Measurements from ENCODE around the gene SOX5.

The SOX5 gene

DNA sequence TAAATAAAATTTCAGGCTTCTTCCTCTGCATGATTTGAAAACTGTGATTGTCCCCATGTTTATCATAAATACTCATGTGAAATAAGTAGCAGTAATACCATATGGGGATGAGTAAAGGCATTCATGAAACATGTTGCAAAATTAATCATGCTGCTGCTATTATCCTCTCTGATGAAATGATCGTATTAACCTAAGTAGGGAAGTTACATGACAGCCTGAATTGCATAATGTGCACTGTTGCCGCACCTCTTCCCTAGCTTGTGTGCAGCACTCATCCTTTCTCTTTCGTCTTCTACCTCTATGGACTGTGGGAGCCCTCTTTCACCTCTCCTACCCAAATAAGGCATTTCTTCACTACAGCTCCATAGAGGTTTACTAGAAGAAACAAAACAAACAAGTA lies 367.6 kb downstream of the SOX5 start:
- no peak overlapping the region for H3K4me3 Mint-ChIP-seq
- DNase-seq = no peak
- H3K4me1 Mint-ChIP-seq = no peaks in the 10 kb centered on the region

DNA sequence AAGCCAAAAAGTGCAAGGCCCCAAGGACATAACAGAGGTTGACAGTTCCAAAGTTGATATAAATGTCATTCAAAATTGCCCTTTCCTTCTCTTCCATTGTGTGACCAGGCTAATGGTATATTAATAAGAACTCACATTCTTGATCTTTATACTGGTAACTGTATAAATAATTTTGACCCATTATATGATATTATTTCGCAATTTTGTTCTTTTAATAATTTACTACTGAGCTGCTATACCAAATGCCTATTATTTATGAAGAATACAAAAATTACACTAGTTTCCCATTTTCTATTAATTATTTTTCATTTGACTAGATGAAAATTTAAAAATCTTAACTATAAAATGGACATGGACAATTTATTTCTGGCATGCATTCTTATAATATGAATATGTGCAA lies 370.2 kb downstream of the SOX5 start:
- Mint-ChIP-seq H3K9me3 (peaks cover 5% of the 10 kb centered on the region), H3K36me3 (no peaks in the 10 kb centered on the region), H3K4me1 (no peaks in the 10 kb centered on the region), H3K4me3 (no peak overlapping the region), H3K27ac (no peak overlapping the region), H3K27me3 (no peaks in the 10 kb centered on the region)
- CTCF ChIA-PET = no interaction called here
- no peak for DNase-seq

More for the DNA sequence above, 367.6 kb downstream of the SOX5 start:
- H3K27me3 Mint-ChIP-seq = no peaks in the 10 kb centered on the region
- CTCF ChIA-PET = no interaction called here
- no peaks in the 10 kb centered on the region for H3K36me3 Mint-ChIP-seq
- H3K27ac Mint-ChIP-seq = no peak overlapping the region
- peaks cover 8% of the 10 kb centered on the region for H3K9me3 Mint-ChIP-seq

DNA sequence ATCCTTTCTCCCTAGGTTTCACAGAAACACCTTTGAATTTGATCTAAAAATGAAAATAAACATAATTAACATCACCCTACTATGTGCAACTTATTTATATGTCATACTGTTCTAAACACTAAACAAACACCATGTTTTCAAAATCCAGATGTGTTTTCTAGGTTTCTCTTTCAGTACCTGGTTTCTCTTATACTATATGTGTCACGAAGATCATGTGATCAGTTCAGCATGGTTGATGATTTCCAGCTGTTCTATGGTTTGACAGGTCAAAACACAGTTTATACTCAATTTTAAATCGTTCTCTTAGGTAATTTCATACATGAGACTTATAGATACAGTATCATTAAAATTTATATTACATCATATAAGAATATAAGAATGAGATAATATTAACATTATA lies 373.1 kb downstream of the SOX5 start:
- no peaks in the 10 kb centered on the region for H3K27me3 Mint-ChIP-seq
- DNase-seq = no peak
- no peak overlapping the region for H3K4me3 Mint-ChIP-seq
- peaks cover 5% of the 10 kb centered on the region for H3K9me3 Mint-ChIP-seq
- H3K36me3 Mint-ChIP-seq = no peaks in the 10 kb centered on the region
- H3K27ac Mint-ChIP-seq = no peak overlapping the region
- no peaks in the 10 kb centered on the region for H3K4me1 Mint-ChIP-seq
- CTCF ChIA-PET = no interaction called here

DNA sequence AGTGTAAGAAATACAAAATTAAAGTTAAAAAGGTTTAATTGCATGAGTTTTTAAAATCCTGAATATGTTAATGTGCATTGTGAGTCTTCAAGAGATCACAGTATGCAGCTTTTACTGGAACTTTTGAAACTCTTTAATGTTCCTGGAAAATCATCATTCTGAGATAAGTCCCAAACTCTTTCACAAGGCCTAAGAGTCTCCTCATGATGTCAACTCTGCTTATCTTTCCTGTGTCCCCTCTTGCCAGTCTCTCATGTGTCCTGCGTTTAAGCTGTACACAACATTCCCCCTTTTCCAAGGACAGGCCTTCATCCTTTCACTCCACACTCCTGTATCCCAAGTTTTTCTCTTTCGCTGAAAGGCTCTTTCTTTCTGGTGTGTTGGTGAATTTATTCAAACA lies 380.1 kb downstream of the SOX5 start:
- DNase-seq = no peak
- no peak overlapping the region for H3K4me3 Mint-ChIP-seq
- H3K27ac Mint-ChIP-seq = no peak overlapping the region
- peaks cover 4% of the 10 kb centered on the region for H3K9me3 Mint-ChIP-seq
- H3K4me1 Mint-ChIP-seq = no peaks in the 10 kb centered on the region
- H3K36me3 Mint-ChIP-seq = no peaks in the 10 kb centered on the region
- H3K27me3 Mint-ChIP-seq = no peaks in the 10 kb centered on the region
- CTCF ChIA-PET = no interaction called here

DNA sequence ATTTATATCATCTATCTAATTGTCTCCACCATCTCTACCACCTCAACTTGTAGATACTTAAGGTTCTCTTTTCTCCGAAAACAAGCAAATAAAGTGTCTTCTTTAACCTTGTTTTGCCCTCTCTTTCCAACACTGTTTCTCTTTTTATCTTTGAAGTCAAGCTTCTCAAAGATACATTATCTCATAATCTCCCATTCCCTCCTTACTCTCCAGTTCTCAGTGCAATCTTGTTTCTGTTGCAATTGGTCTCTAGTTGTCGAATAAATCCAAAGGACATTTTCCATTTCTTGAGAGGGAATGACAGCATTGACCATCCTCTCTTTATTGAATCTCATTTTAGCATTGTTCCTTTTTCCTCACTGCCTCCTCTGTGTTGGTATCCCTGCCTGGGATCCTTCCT lies 383.3 kb downstream of the SOX5 start:
- Mint-ChIP-seq H3K36me3 (no peaks in the 10 kb centered on the region), H3K4me3 (no peak overlapping the region), H3K27me3 (no peaks in the 10 kb centered on the region), H3K27ac (no peak overlapping the region), H3K4me1 (no peaks in the 10 kb centered on the region), H3K9me3 (peaks cover 4% of the 10 kb centered on the region)
- DNase-seq = no peak
- CTCF ChIA-PET = no interaction called here

DNA sequence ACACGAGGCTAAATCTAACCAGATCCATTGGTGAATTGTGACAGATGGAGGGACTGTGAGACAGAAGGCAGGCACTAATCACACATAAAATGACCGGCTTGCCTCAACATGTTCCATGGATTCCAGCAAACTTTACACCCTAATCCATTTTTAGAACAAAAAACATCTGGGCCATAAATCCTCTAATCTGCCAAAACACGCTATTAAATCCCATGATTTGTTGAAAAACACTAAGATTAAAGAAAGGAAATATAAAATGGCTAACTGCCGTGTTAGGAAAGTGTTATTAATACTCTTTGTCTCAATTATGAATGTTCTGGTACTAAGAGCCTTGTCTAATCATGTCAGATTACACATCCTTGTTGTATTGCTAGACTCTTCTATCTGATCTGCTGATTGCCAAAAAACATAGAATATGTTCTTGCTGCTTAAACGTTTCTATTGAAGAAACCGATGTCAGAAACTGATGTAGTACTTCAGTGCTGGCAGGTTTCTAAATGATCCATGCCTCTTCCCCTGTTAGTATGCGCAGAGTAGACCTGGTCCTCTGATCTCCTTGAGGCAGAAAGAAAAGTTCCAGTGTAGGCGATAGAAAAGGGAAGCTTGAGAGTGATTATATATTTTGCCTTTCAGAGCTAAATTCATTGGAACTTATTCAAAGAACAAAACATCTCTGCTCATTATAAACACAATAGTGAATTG lies 384.9 kb downstream of the SOX5 start:
- Mint-ChIP-seq H3K9me3 (peaks cover 3% of the 10 kb centered on the region), H3K4me3 (no peak overlapping the region), H3K27ac (no peak overlapping the region), H3K36me3 (no peaks in the 10 kb centered on the region), H3K4me1 (peaks cover 2% of the 10 kb centered on the region), H3K27me3 (no peaks in the 10 kb centered on the region)
- no peak for DNase-seq
- CTCF ChIA-PET = no interaction called here

DNA sequence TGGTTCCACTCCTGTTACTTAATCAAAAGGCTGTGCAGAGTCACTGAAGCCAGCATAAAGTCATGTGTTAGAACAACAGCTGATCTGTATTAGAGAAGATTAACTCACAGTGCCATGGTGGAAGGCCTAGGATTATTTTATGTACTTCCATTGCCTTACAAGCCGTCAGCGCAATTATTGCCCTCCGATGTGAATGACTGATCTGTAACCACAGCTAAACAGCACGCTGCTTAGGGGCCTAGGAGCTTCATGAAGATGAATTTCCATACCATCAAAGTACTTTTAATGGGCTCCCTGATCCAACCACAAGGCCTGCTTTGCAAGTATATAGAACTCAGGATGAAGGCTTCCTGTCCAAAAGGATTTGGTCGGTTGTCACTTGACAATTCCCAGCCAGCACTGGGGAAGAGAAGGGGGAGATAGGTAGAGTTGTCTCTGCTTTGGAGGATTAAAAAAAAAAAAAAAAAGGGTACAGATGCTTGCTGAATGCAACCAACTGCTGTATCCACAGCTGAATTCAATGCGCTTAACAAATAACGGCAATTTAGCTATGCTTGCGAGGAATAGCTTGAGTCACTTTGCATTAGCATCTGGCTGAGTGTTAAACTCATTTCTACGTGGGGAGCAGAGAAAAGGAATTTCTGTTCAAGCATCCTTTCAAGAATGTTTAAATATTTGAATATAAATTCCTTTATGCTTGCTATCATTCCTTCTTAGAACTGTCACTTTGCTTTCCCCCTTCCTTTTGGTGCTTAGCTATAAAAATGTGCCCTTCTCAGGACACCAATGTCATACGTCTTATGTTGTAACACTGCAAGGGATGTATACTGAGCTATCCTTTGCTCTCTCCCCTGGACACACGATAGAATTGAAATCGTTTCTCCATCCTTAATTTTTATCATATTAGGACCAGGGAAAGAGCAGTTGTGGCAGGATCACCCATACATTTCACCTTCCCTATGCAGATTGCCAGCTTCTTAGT lies 387.8 kb downstream of the SOX5 start:
- H3K27ac Mint-ChIP-seq = no peak overlapping the region
- no peaks in the 10 kb centered on the region for H3K27me3 Mint-ChIP-seq
- no peaks in the 10 kb centered on the region for H3K9me3 Mint-ChIP-seq
- H3K4me3 Mint-ChIP-seq = no peak overlapping the region
- peaks cover 4% of the 10 kb centered on the region for H3K4me1 Mint-ChIP-seq
- H3K36me3 Mint-ChIP-seq = no peaks in the 10 kb centered on the region
- CTCF ChIA-PET = interaction anchor here (0.9 kb wide), 1 partner anchor 40 kb away, joined by 3 read pairs; no protein-coding TSS in a partner anchor
- no peak for DNase-seq

DNA sequence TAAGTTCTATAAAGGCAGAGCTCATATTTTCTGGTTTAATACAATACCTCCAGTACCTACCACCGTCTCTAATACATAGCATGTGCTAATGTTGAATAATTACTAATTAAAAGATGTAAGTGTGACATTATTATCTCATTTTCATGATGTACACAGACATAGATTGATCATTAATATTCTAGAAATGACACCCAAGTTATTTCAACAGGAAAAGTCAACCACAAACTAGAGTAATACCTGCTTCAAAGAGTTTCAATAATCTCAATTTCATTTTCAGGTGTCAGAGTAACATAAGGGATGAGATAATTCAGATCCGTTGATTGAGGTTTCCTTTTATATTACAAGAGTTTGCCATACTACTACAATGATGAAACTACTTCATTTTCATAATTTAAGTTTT lies 388.9 kb downstream of the SOX5 start:
- H3K4me1 Mint-ChIP-seq = peaks cover 4% of the 10 kb centered on the region
- no peak overlapping the region for H3K27ac Mint-ChIP-seq
- no peaks in the 10 kb centered on the region for H3K9me3 Mint-ChIP-seq
- DNase-seq = no peak
- no peaks in the 10 kb centered on the region for H3K27me3 Mint-ChIP-seq
- CTCF ChIA-PET = no interaction called here
- H3K4me3 Mint-ChIP-seq = no peak overlapping the region
- H3K36me3 Mint-ChIP-seq = no peaks in the 10 kb centered on the region

DNA sequence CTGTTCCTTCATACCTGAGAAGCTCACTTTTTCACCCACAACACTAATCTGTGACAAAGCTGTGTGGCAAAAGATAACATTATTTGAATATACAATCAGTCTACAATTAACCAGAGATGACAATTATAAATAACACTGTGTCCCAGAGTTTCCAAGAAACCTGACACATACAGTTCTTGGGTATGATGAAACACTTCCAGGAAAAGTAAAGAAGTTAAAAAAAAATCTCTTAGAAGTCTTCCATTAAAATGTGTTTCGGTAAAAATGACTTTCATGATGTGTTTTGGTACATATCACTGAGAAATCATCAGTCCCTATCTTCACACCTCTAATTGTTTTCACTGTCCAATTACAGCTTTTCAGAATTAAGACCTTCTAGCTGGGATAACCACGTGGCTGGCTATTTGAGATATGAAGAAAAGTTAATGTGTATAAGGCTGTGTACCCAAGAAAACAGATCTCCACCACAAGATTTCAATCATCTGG lies 390.2 kb downstream of the SOX5 start:
- DNase-seq = no peak
- Mint-ChIP-seq H3K36me3 (no peaks in the 10 kb centered on the region), H3K27me3 (no peaks in the 10 kb centered on the region), H3K4me1 (peaks cover 4% of the 10 kb centered on the region), H3K4me3 (no peak overlapping the region), H3K27ac (no peak overlapping the region), H3K9me3 (no peaks in the 10 kb centered on the region)
- CTCF ChIA-PET = no interaction called here

DNA sequence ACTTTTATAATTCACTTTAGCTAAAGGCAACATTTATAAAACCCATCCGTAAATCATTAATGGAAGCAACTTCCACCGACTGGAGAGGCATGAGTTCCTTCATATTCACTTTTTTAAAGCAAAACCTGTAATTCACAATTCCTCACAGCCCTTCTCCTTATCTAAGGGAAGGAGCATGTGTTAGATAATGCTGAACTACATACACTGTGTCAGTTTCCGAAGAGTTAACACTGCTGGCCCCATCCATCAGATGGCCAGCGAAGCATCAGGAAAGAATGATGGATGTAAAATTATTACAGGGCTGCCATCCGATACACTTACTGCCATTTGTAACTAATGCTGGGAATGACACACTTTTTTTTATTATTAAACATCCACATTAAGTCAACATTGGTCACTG lies 392.8 kb downstream of the SOX5 start:
- H3K4me3 Mint-ChIP-seq = no peak overlapping the region
- peaks cover 2% of the 10 kb centered on the region for H3K9me3 Mint-ChIP-seq
- peaks cover 4% of the 10 kb centered on the region for H3K4me1 Mint-ChIP-seq
- H3K36me3 Mint-ChIP-seq = no peaks in the 10 kb centered on the region
- CTCF ChIA-PET = no interaction called here
- H3K27ac Mint-ChIP-seq = no peak overlapping the region
- no peaks in the 10 kb centered on the region for H3K27me3 Mint-ChIP-seq
- no peak for DNase-seq

DNA sequence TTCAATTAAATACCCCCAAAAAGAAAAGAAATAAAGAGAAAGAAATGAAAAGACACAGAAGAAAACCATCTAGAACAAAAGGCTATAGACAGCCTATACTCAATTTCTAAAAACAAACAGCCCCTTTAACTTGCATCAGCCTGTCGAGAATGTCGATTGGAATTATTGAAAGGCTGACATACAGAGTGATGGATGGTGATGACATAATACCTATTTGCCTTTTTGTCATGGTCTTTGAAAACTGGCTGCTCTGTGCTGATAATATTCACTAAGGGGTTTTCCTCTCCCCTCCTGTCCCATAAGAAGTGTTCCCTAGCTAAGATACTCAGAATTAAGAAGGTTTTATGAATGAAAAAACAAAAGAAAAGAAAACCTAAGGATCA lies 393.7 kb downstream of the SOX5 start:
- Mint-ChIP-seq H3K36me3 (no peaks in the 10 kb centered on the region), H3K4me3 (no peak overlapping the region), H3K27me3 (no peaks in the 10 kb centered on the region), H3K27ac (no peak overlapping the region), H3K4me1 (peaks cover 4% of the 10 kb centered on the region), H3K9me3 (peaks cover 4% of the 10 kb centered on the region)
- CTCF ChIA-PET = no interaction called here
- no peak for DNase-seq

DNA sequence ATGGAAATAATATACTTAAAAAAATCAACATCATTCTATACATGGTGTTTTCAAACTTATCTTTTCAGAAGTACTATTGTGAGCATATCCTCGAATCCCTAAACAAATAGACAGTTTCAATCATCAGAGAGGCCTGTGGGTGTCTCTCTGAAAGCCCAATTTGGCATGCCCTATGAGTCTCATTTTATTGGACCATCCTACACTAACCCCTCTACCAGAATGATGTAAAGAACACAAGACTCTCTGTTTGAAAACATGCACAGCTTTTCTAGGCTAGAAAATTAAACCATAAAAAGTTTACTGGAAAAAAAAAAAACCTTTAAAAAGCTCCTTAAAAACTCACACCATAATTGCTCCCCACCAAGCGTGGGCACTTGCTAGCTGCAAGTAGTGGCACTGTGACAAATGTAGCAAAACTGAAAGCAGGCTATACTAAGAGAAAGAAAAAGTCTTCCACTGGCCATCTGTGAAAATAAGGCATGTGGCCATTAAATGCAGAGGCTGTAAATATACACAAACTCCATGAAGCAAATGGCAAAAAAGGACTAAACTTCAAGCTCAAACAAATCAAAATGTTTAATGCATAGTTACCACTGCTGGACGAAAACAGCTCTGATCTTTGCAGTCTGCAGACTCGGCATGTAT lies 394.2 kb downstream of the SOX5 start:
- H3K9me3 Mint-ChIP-seq = peaks cover 5% of the 10 kb centered on the region
- H3K27ac Mint-ChIP-seq = no peak overlapping the region
- H3K4me1 Mint-ChIP-seq = peaks cover 4% of the 10 kb centered on the region
- no peaks in the 10 kb centered on the region for H3K27me3 Mint-ChIP-seq
- H3K4me3 Mint-ChIP-seq = no peak overlapping the region
- H3K36me3 Mint-ChIP-seq = no peaks in the 10 kb centered on the region
- CTCF ChIA-PET = no interaction called here
- DNase-seq = no peak

DNA sequence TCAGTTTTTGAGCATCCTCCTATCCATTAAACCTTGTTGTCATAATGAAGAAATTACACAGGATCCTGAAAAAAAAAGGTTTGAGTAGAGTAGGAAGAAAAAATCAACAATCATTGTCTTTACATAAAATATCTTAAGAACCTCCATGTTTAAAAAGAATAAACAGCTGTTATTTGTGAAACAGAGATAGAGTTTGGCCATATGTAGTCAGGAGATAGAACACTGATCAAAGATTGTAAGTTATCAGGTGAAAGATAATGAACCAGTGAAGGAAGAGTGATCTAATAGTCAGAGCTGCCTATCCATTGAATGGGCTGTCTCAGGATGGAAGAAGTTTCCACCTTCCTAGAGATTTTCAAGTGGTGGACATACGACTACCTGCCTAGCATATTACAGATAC lies 397.1 kb downstream of the SOX5 start:
- Mint-ChIP-seq H3K27ac (no peak overlapping the region), H3K27me3 (no peaks in the 10 kb centered on the region), H3K4me3 (no peak overlapping the region), H3K4me1 (no peaks in the 10 kb centered on the region), H3K9me3 (peaks cover 5% of the 10 kb centered on the region), H3K36me3 (no peaks in the 10 kb centered on the region)
- CTCF ChIA-PET = no interaction called here
- DNase-seq = no peak

DNA sequence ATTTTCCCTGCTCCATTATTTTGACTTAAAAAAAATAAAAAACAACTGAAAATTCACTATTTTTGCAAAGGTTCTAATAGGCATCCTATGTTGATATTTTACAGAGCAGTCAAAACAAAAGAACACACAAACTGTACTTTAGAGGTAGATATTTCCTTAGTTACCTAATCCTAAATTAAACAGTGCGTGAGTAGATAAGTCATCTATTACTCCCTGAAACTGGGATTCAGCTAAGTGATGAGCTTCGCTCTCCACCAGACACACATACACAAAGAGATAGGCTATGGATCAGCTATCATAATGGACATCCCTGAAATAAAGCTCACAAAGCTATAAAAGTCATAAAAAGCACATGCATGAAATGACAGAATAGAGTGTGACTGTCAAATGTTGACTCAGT lies 398.7 kb downstream of the SOX5 start:
- H3K9me3 Mint-ChIP-seq = peaks cover 5% of the 10 kb centered on the region
- no peaks in the 10 kb centered on the region for H3K36me3 Mint-ChIP-seq
- CTCF ChIA-PET = no interaction called here
- H3K4me3 Mint-ChIP-seq = no peak overlapping the region
- H3K4me1 Mint-ChIP-seq = no peaks in the 10 kb centered on the region
- no peaks in the 10 kb centered on the region for H3K27me3 Mint-ChIP-seq
- no peak for DNase-seq
- H3K27ac Mint-ChIP-seq = no peak overlapping the region

Measured in activated naive CD4-positive, alpha-beta T cell treated with anti-CD3 and anti-CD28 coated beads, Interleukin-2, amount 10 ng/mL, durations not matched to agents 7 days and 5 days (primary cell).